Endothelial cell (in vitro differentiated cells): ENCODE measurements around the gene EIF3B. TPM values are rescaled to one million over a fixed set of nuclear protein-coding genes. Genes with fewer than 3 reads are reported as not detected.

Experiments
- DNase-seq: peaks from one replicate; pipeline ENCODE4 v3.0.0; 2021; ENCODE audit warnings: low spot score
- H3K27ac Mint-ChIP-seq: one replicate; pipeline ENCODE4 v1.8.0; 2021; ENCODE audit warnings: mixed read lengths, inconsistent platforms; ENCODE audit not compliant: unreplicated experiment
- H3K27me3 Mint-ChIP-seq: one replicate; pipeline ENCODE4 v1.8.0; 2021; ENCODE audit warnings: mild to moderate bottlenecking, moderate library complexity, mixed read lengths, inconsistent platforms; ENCODE audit not compliant: unreplicated experiment
- H3K36me3 Mint-ChIP-seq: one replicate; pipeline ENCODE4 v1.8.0; 2021; ENCODE audit warnings: mild to moderate bottlenecking, low read depth, mixed read lengths, inconsistent platforms; ENCODE audit not compliant: unreplicated experiment
- H3K4me1 Mint-ChIP-seq: one replicate; pipeline ENCODE4 v1.8.0; 2021; ENCODE audit warnings: mild to moderate bottlenecking, mixed read lengths, inconsistent platforms; ENCODE audit not compliant: unreplicated experiment
- H3K4me3 Mint-ChIP-seq: one replicate; pipeline ENCODE4 v1.8.0; 2021; ENCODE audit warnings: mild to moderate bottlenecking, mixed read lengths, inconsistent platforms; ENCODE audit not compliant: unreplicated experiment
- H3K9me3 Mint-ChIP-seq: one replicate; pipeline ENCODE4 v1.8.0; 2021; ENCODE audit warnings: mixed read lengths, inconsistent platforms; ENCODE audit not compliant: unreplicated experiment
- total RNA-seq: library from RNA; stranded (reverse); fragmentation: NEBNext Ultra II Directional; extraction: Animal tissue kit (Norgen Biotek cat#: 25700); gene quantifications from one replicate; pipeline ENCODE4 v1.2.1, GENCODE V29; 2021; ENCODE audit not compliant: unreplicated experiment
- TF ChIP-seq, protein P1 (sequence below): fragments of 200-600 bp; sonication (generic); IDR thresholded peaks from one replicate; pipeline ENCODE4 v1.5.0; 2021; ENCODE audit warnings: antibody characterized with exemption; ENCODE audit not compliant: unreplicated experiment

Gene EIF3B
- total RNA-seq, 1 donor from 2014 or later = 125 TPM

DNA sequence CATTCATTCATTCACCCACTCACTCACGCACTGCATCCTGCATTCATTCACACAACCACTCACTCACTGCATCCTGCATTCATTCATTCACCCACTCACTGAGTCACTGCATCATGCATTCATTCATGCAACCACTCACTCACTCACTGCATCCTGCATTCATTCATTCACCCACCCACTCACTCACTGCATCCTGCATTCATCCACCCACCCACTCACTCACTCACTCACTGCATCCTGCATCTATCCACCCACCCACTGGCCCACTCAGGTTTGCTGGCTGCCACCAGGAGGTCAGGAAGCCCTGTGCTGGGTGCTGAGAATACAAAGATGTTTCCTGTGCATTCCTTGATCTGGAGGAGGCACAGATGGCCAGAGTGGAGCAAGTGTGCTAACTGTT is 38.0 kb upstream of the EIF3B start:
- H3K4me3 Mint-ChIP-seq = no peak overlapping the region
- H3K27me3 Mint-ChIP-seq = peaks cover 9% of the 10 kb centered on the region
- H3K9me3 Mint-ChIP-seq = no peaks in the 10 kb centered on the region
- H3K36me3 Mint-ChIP-seq = no peaks in the 10 kb centered on the region
- H3K4me1 Mint-ChIP-seq = peaks cover 7% of the 10 kb centered on the region
- no peak for DNase-seq
- H3K27ac Mint-ChIP-seq = no peak overlapping the region
- TF ChIP-seq, protein P1, sequence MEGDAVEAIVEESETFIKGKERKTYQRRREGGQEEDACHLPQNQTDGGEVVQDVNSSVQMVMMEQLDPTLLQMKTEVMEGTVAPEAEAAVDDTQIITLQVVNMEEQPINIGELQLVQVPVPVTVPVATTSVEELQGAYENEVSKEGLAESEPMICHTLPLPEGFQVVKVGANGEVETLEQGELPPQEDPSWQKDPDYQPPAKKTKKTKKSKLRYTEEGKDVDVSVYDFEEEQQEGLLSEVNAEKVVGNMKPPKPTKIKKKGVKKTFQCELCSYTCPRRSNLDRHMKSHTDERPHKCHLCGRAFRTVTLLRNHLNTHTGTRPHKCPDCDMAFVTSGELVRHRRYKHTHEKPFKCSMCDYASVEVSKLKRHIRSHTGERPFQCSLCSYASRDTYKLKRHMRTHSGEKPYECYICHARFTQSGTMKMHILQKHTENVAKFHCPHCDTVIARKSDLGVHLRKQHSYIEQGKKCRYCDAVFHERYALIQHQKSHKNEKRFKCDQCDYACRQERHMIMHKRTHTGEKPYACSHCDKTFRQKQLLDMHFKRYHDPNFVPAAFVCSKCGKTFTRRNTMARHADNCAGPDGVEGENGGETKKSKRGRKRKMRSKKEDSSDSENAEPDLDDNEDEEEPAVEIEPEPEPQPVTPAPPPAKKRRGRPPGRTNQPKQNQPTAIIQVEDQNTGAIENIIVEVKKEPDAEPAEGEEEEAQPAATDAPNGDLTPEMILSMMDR = no peak

DNA sequence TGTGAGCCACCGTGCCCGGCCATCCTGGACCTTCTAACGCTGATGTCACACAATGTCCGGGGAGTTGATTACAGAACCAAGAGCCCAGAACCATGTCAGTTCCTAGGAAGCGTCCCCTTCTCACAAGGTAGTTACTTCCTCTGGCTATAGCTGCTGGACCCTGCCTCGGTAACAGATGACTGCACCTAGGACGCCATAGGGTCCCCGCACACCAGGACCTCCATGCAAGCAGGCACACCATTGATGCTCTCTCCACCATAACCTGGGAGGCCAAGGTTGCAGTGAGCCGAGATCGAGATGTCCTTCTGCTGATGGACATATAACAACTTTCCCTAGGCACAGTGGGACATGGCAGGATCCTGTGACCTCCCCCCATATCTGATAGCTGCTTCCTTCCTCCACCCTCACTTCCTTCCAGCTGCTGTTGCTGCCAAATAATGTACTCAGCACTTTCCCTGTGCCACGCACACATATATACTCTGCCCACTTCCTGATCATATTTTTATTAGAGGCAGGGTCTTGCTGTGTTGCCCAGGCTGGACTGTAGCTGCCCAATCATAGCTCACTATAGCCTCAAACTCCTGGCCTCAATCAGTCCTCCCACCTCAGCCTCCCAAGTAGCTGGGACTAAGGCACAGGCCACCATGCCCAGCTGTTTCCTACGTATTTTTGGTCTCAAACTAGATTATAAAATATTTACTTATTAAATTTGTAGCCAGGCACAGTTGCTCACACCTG is 36.9 kb upstream of the EIF3B start:
- Mint-ChIP-seq H3K4me3 (no peak overlapping the region), H3K27ac (no peak overlapping the region), H3K9me3 (no peaks in the 10 kb centered on the region), H3K36me3 (no peaks in the 10 kb centered on the region), H3K4me1 (peaks cover 7% of the 10 kb centered on the region), H3K27me3 (peaks cover 4% of the 10 kb centered on the region)
- TF ChIP-seq, protein P1 = no peak
- no peak for DNase-seq

DNA sequence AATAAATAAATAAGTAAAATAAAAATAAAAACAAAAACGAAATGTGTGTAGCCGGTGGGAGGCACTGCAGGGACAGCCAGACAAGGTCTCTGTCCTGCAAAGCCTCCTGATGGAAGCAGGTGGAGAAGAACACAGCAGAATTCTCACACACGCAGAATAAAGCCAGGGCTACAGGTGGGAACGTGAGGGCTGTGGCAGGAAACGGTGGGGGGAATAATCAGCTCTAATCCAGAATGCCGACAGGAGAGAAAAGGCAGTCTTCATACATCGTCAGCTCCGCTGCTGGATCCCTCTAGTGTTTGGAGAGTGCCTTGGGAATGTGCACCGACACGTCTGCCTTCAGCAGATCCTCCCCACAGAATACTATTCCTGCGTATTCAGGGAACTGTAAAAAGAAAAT is 33.6 kb upstream of the EIF3B start:
- no peak overlapping the region for H3K4me3 Mint-ChIP-seq
- H3K36me3 Mint-ChIP-seq = no peaks in the 10 kb centered on the region
- H3K27me3 Mint-ChIP-seq = no peaks in the 10 kb centered on the region
- peaks cover 3% of the 10 kb centered on the region for H3K4me1 Mint-ChIP-seq
- no peak overlapping the region for H3K27ac Mint-ChIP-seq
- no peaks in the 10 kb centered on the region for H3K9me3 Mint-ChIP-seq
- DNase-seq = no peak
- TF ChIP-seq, protein P1 = no peak

DNA sequence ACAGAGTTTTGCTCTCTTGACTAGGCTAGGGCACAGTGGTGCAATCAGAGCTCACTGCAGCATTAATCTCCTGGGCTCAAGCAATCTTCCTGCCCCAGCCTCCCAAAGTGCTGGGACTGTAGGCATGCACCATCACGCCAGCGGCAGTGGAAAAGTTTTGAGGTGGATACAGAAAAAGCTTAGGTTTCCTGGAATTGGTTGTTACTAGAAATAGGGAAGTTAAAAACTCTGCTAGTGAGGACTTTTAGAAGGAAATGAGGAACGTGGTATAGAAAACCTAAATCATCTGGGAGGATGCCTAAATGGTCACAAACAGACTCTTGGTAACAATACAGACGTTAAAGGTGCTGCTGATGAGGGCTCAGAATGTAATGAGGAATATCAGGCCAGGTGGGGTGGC is 29.5 kb upstream of the EIF3B start:
- Mint-ChIP-seq H3K9me3 (no peaks in the 10 kb centered on the region), H3K4me1 (no peaks in the 10 kb centered on the region), H3K36me3 (no peaks in the 10 kb centered on the region), H3K27me3 (peaks cover 3% of the 10 kb centered on the region), H3K27ac (no peak overlapping the region), H3K4me3 (no peak overlapping the region)
- no peak for DNase-seq
- TF ChIP-seq, protein P1 = no peak

DNA sequence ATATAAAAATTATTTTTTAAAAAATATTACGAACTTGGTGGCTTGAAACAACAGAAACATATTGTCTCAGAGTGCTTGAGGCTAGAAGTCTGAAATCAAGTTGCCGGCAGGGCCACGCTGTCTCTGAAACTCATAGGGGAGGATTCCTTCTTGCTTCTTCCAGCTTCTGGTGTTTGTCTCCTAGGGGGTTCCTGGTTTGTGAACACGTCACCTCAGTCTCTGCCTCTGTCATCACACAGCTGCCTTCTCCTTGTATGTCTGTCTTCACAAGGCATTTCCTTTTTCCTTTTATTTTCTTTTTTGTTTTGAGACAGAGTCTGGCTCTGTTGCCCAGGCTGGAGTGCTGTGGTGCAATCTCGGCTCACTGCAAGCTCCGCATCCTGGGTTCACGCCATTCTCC is 27.7 kb upstream of the EIF3B start:
- H3K36me3 Mint-ChIP-seq = no peaks in the 10 kb centered on the region
- H3K4me3 Mint-ChIP-seq = no peak overlapping the region
- H3K4me1 Mint-ChIP-seq = no peaks in the 10 kb centered on the region
- H3K9me3 Mint-ChIP-seq = no peaks in the 10 kb centered on the region
- DNase-seq = no peak
- H3K27ac Mint-ChIP-seq = peak overlapping the region; percentile 81
- TF ChIP-seq, protein P1 = no peak
- peaks cover 3% of the 10 kb centered on the region for H3K27me3 Mint-ChIP-seq
